NCI-H526 treated with DMSO at 0.1 percent for 48 hours (cell line): ENCODE measurements around the gene RNF212.

ENCODE experiments used
- DNase-seq: peaks from one replicate; lab custom pipeline; 2025; lab: John Stamatoyannopoulos, UW

Gene RNF212

DNA sequence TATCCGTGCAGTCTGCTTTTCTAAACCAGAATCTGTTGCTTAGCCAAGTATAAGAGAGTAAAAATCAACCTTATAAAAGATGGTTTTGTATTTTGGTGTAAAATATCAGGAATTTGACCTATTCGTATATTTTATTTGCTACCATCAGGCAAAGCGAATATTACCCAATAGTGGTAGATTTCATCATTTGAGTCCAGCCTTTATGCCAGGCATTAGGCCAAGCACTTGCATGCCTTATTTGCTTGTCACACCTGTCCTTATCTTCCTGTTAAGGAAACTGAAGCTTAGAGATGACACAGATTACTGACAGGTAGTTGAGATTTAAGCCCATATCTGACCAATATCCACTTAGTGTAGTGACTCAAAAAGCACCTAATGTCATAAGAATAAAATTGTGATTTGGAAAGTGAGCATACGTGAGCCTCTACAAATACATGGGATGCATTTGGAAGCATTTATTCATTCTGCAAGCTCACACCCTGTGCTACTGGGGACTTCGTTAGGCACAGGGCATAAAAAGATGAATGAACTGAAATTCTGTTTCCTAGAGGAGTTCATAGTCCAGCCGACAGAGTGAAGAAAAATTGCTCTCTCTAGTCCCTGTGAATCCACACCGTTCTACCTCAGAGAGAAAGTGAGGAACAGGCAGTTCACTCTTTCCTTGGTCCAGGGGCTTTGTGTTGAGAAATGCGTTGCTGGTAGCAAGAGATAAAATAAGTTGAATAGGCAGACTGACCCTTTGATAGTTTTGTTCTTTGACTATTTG lies 2.3 kb upstream of the RNF212 start:
- DNase-seq: no peak

DNA sequence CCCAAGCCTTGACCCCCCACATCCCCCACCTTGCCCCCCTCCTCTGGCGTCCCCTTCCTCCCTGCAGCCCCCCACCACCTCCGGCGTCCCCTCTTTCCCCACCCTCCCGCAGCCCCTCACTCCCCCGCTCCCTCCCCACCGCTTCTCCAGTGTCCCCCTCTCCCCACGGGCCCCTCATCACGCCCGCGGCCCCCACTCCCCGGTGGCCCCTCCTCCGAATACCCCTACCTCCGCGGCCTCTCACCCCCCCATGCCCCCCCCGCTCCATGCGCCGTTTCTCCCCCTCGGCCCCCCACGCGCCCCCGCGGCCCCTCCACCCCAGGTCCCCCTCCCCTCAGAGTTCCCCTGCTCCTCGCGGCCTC lies 562 bp downstream of the RNF212 start:
- DNase-seq: no peak

DNA sequence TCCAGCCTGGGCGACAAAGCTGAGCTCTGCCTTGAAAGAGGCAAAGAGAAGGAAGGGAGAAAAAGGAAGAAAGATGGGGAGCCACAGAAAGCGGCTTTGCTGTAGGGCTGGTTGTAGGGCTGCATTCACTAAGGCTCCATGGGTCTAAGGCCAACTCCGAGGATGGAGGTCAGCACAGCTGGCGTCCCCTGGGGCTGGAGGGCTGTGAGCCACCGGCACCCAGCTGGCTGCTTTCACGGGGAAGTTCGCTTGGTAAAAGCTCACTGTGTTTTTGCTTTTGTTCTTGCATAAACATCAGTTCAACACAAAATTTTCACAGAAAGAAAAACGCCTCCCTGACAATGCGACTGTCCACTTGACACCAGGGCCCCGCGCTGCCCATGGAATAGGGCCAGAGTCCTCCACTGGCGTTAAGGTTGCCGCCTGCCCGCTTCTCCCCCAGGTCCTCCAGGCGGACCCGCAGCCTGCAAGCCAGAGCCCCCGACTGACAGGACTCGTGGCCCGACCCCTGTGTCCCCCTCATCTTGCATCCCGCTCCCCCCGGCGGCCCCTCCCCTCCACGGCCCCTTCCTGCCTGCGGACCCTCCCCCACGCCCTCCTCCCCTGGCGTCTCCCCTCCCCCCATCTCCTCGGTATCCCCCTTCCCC lies 1.1 kb downstream of the RNF212 start:
- DNase-seq: no peak

DNA sequence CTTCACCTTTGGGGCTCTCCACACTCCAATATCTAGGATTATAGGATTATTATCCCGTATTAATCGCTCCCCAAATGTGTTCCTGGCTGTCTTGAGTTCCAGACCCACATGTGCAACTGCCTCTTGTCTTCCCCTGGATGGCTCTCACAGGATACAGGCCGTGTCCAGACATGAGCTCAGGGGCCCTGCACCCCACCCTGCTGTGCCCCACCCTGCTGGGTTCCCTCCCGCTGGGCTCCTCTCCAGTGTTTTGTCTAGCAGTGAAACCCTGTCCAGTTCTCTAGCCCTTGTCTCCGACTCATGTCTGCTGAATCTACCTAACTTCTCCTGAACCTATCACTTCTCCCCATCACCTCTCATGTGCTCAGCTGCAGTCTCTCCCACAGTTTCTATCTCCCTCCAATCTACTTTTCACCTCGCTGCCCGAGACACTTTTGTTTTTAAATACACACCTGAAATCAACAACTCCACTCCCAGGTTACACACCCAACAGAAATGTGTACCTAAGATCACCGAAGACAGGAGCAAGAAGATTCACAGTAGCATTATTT lies 2.0 kb downstream of the RNF212 start:
- no peak for DNase-seq

DNA sequence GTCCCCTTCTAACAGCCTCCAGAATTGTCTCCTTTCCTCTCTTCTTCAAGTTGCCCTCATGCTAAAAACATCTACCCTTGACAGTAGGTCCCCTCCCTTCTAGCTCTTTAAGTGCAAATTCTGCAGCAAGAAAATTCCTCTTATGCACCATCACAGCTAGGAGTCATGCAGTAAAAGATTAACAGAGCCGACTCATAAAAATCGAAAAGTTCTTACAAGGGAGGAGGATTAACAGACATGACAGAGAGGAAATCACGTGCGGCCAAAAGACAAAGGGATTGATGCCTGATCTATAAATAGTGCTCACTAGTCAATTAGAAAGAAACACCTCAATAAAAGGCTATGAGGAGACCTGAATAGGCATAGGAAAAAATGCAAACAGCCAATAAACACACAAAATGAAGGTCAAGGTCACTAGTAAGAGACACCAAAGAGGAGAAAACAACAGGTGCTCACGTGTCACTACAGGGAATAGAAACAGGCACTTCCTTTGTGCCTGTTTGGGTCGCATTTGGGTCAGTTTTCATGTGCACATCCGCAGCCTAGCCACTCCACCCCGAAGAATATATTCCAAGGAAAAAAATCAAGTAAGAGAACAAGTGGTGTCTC lies 3.4 kb downstream of the RNF212 start:
- no peak for DNase-seq

DNA sequence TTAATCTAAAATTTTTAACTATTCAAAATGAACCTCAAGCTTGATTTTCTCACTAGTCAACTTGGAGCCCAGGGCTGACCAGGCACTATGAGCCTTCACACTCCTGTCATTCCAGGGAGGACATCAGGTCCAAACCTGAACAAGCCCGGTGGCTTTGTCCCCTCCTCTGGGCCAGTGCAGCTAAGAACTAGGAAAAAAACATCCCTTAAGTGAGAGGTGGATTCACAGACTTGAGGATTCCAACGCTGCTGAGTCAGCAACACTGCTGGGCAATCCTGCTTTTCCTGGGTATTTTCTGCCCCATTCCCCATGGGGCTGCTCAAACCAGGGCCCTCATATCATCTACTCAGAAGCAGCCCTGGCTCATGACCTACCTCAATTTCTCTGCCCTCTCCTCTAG lies 4.0 kb downstream of the RNF212 start:
- DNase-seq: no peak

DNA sequence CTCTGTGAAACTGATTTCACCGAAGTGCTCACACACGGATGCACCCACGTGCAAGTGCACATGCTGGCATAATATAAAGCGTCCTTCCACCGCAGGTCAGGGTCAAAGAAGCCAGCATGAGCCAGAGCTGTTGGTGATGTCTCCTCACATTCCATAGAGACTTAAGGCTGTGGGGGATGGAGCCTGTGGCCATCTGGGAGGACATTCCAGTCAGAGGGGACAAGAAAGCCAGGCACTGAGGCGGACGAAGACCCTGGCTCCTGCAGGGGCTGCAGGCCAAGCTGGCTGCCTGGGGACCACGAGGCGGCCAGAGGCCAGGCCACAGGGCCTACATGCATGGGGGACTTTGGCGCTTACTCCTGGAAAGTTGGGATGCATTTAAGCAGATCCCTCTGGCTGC lies 7.7 kb downstream of the RNF212 start:
- no peak for DNase-seq

DNA sequence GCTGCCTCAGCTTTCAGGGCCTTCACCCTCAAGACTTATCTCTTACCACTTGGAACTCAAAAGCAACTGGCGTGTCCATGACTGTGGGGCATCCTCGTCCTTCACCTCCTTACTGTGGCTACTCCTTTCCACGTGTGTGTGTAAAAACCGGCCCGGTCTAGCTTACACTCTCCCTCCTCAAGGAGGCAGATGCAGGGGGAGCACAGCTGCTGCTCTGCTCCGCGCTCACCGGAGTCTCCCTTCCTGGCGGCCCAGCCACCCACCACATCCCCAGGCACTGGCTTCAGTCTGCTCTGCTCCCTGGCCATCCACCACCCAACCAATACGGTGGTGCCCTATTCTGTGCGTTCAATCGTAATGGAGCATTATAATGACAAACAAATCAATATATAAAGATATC lies 8.3 kb downstream of the RNF212 start:
- DNase-seq: no peak

DNA sequence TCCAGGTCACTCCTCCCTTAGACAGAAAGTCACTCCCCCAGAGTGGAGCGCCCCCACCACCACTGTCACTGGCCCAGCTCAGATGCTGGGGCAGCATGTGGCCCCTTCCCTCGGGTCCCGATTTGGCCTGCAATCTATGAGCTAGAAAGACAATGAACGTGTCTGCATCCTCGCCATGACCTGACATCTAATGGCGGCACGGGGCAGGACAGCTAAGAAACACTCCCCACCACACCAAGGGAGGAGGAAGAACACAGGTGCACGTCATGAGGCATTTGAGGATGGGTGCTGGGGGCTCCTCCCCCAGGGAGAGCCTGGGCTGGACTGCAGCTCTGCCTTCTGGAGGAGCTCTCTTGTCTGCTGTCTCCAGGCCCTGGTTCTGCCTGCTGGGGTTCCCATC lies 8.7 kb downstream of the RNF212 start:
- no peak for DNase-seq

DNA sequence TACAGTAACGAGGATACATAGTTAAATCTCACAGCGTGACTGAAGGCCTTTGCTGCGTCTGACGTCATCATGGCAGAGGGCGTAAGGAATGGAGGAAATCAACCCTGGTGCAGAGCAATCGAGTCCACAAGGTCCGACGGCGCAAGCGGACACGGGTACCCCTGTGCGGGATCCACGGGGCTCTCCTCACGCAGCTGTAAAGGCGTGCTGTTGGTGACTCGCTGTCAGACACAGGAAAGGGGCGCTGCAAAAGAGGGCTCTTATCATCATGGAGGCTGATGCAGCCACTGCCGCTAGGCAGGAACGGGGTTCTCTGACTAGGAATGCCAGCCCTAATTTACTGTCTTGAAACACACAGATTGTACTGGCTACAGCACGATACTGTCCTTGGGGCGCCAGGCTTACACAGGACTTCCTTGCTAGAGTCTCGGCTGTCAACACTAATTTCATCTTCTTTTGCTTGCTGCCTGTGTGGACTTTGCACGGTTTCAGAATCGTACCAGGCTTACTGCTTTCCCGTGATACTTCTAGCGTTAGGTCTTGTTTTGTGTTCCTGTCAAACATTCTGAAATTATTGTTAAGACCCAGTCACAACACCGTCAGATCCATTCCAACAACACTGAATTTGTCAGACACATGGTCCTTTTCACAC lies 13.6 kb downstream of the RNF212 start:
- no peak for DNase-seq

DNA sequence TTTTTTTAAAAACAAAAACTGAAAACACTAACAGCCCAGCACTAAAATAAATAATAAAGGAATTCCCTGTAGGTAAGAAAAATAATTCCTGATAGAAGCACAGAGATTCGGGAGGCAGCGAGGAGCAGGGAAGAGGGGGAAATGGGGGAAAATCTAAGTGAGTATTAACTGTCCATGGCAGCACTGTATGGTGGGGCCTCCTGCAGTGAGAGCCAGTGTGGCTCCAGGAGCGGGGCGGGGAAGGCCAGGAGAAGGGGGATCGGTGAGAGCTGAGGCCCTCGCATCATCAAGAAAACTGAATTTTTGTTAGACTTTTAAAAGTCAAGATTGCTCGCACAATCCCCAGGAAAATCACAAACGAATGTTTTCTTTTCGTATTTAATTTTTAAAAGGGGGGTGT lies 14.1 kb downstream of the RNF212 start:
- DNase-seq: no peak

DNA sequence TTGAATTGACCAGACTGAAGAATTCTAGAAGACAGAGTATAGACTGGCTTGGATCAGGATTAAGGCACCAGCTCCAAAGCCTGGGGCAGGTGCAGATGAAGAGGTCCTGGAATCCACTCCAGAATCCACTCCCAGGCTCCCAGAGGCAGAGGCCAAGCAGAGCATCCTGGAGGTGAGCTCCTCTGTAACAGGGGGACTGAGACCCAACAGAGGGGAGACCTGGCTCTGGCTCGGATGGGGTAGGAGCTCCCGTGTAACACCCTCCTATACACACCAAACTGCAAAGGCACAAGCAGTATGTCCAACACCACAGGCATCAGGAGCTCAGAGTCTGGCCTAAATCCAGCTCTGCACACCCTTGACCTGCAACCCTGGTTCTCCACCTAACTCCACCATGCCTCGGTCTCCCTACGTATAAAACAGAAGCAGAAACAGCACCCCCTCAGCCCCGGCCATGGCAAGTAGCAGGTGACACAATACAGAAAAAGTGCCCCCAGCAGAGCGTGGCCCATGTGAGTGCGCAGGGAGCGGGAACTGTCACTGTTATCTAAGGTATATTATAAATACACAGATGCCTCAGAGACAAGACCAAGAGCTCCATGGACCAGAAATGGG lies 14.9 kb downstream of the RNF212 start:
- DNase-seq: no peak

DNA sequence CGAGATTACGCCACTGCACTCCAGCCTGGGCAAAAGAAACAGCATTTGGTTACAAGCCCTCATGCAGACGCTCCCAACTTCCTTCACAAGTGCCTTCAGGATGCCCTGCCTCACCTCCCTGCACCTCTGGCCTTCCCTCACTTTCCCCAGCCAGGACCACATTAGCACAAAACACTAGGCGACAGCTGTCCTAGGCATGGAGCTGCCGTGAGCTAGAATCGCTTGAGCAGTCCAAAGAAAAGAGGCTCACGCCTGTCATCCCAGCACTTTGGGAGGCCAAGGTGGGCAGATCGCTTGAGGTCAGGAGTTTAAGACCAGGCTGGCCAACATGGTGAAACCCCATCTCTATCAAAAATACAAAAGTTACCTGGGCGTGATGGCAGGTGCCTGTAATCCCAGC lies 15.8 kb downstream of the RNF212 start:
- no peak for DNase-seq

DNA sequence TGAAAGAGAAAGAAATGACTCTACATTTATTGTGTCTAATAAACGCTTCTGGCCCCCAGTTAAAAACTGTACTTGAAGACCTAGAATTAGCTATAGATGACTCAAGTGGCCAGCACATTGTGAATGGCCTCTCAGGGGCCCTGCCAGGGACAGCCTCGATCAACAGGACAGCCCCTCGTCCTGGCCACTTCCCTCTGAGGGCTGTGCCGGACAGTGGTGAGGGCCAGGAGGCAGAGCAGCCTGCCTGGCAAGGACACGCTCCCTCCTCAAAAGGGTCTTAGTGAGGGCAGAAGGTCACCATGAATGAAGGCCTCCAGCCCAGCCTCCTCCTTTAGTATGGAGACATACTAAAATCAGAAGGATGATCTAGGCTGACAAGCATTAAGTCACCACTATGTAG lies 16.5 kb downstream of the RNF212 start:
- no peak for DNase-seq

DNA sequence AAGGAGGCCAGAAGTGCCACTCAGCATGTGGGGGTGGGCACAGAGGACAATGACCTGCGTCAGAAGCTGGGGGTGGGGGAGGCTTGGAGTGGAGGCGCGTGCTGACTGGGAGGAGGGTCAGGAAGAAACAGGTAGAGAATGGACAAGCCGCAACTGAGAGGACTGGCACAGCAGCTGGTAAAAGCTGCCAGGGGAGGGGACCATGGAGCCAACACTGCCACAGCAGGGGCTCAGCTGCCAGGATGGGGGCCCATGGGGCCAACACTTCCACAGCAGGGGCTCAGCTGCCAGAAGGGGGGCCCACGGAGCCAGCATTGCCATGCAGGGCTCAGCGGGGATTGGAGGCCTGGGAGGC lies 19.1 kb downstream of the RNF212 start:
- no peak for DNase-seq

DNA sequence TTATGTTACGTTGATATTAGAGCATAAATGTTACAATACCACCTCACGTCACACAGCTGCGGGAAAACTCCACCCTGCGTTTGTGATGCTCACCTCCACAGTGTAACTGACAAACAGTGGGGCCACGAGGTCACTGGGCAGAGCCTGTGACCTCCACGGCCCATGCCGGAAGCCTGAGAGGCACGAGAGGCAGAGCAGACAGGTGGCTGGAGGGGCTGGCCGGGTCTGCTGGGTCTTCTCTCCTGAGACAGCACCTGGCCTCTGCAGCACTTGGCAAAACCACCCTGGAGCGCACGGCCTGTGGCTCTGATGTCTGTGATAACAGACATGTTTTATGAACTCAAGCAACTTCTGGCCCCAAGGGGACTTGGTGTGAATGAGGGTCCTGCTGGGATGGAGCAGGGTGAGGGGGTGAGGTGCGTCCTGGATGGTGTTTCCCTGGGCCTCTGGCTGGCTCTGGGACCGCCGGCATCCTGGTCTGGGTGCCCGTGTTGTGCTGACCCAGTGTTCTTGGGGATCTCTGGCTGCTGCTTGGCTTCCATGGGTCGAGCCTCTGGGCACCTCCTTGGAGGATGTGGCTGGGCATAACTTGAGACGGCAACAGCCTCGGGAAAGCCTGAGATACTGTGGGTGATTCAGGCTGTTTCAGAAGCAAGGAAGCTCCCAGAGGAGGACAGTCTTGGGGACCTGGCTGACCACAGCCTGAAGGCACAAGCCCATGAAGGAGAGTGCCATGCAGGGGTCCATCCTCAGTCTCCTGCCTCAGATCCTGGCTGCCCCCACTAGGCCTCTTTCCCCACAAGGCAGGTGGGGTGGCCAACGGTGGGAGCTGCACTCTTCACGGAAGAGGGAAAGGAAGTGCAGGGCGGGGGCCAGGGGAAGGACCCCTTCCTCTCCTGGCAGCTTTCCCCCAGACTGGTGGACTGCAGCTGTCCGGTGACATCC lies 19.7 kb downstream of the RNF212 start:
- no peak for DNase-seq

DNA sequence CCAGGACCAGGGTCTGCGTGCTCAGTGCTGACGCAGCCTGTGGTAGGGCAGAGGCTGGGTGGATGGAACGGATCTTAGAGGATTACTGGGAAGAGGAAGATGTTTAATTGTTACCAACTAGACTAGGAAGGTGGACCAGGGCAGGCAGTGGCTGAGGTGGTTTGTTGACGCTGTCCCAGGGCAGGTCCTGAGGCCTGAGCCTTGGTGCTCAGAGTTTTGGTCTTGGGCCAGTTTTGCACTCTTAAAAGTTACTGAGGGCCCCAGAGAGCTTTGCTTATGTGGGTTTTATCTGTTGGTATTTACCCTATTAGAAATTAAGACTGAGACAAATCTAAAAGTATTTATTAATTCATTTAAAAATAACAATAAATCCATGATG lies 20.4 kb downstream of the RNF212 start:
- DNase-seq: no peak

DNA sequence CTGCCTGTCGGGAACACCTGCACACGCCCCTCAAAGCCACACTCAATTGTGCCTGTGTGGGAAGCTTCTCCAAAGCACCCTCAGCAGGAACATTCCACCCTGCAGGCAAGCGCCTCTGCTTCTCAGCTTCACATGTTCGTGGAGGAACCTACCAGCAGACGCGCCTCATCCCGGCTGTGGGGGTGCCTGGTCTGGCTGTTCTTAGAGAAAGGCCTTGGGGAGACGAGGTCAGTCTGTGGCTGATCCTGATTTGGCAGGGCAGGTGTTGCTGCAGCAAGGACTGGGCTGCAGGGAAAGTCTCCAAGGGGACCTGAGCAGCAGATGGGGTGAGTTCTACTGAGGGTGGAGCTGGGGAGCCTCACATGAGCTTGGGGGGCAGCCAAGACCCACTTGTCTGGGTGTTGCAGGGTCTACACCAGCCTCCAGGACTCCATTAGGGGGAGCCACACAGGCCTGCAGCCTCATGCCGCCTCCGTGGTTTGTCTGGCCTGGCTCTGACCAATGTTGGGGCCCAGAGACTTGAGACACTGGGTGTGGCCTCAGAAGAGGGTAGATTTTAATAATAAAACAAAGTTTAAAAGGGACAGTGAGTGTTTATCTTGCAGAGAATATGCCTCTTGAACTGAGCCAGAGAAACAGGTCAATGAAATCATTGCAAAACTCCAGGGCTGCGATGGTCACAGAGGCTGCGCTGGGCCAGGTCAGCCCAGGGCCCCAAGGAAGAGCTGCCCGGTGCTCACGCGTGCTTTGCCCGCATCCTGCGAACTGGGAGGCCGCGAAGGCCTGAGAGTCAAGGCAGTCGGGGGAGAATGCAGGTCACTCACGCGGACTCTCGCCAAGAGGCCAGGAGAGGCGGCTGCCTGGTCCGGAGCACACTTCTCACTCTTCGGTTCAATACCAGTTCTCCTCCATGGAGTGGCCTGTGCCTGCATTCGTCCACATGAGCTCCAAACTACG lies 21.1 kb downstream of the RNF212 start:
- no peak for DNase-seq

DNA sequence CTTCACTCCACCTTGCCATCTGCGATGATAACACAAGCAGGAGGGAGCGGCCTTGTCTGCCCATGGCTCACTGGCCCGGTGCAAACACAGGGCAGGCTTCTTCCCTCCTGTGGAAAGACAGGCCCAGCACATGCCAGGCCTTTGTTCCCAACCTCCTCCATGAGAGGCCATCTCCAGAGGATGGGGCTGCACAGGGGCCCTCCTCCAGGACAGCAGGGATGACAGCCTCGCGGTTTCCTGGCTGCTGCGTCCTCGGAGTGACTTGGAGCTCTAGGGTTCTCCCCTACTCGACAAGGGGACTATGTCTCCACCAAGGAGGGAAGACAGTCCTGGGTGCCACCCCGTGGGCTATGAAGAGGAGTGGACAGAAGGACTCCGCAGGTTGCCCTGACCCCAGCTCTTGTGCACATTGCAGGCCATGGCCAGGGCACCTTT lies 21.8 kb downstream of the RNF212 start:
- DNase-seq: no peak
